Suprapubic skin (tissue), 4 donors: ENCODE data around the gene CXorf58.

ENCODE experiments used
- CTCF ChIP-seq, 2 donors: fragments of 200-600 bp in 1 of 2; fragments of 450-650 bp in 1 of 2; sonication (generic) in 1 of 2; IDR thresholded peaks; one replicate each; pipeline ENCODE4 v1.5.1; 2016 to 2019; ENCODE audit warnings: antibody characterized with exemption in 2 of 2, mild to moderate bottlenecking in 1 of 2, moderate library complexity in 1 of 2
- EP300 ChIP-seq: sonication (generic); formaldehyde crosslinking; IDR thresholded peaks from one replicate; pipeline ENCODE4 v1.6.1; 2017; ENCODE audit warnings: antibody characterized with exemption
- POLR2A ChIP-seq, 2 donors: fragments of 450-650 bp; IDR thresholded peaks; one replicate each; pipeline ENCODE4 v1.6.1; 2017; ENCODE audit warnings: antibody characterized with exemption in 2 of 2, mild to moderate bottlenecking in 2 of 2, moderate library complexity in 2 of 2
- POLR2AphosphoS5 ChIP-seq, 3 donors: sonication (generic); formaldehyde crosslinking; IDR thresholded peaks; one replicate each; pipeline ENCODE4 v1.6.1; 2017; ENCODE audit warnings: antibody characterized with exemption in 3 of 3

DNA sequence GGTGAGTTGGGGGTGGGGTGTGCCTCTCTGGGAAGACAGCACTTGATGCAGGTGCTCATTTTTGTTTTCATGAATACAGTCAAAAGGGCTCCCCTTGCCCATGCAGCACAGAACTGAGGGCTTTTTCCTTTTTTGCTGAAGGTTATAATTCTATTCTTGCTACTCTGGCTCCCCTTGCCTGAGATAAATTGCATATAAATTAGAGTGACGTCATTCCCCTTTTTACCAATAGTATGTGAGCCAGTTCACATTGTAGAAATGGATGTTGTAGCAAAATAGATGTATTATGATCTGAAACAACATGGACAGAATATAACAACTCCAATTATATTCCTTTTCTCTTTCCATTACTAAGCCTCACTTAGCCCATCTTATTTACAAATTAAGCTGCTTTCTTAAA lies 28.4 kb downstream of the CXorf58 start:
- TF ChIP-seq CTCF (IDR thresholded peaks at IDR 0.05): no peak
- no peak for TF ChIP-seq POLR2A (IDR thresholded peaks at IDR 0.05)
- no peak for TF ChIP-seq POLR2AphosphoS5 (IDR thresholded peaks at IDR 0.05)
- TF ChIP-seq EP300: no peak
